Endothelial cell of umbilical vein (primary cell): Measurements from ENCODE around the gene KIF25. TPM values are rescaled to one million over a fixed set of nuclear protein-coding genes. Genes with fewer than 3 reads are reported as not detected.

Source experiments
- BruUV-seq: library from RNA; stranded (reverse); fragments of 400-500 nt; replicated peaks from 2 replicates; lab custom pipeline; 2021; lab: Mats Ljungman, UMichigan
- CTCF ChIA-PET: fragments of 300-600, 350-600 bp; sonication (Branson Sonifier 250); formaldehyde crosslinking; loops from one replicate; lab custom pipeline; 2021; ENCODE audit warnings: antibody characterized with exemption, inconsistent platforms; lab: Charles Lee
- POLR2A ChIA-PET: fragments of 300-600, 350-600 bp; sonication (Branson Sonifier 250); formaldehyde crosslinking; loops from one replicate; lab custom pipeline; 2021; ENCODE audit warnings: antibody characterized with exemption, inconsistent platforms; lab: Charles Lee
- DNase-seq: peaks from one replicate; pipeline ENCODE4 v3.0.0-alpha.2; 2011; ENCODE audit warnings: low read depth, low spot score
- FAIRE-seq: peaks from 2 replicates; lab custom pipeline; 2011; peaks lifted over from hg19 to GRCh38; lab: Jason Lieb, UNC
- H2AFZ ChIP-seq: 2 replicates; pipeline ENCODE4 v1.6.0; 2012; ENCODE audit warnings: low read depth, low read length, control low read depth, inconsistent platforms
- H3K27ac ChIP-seq: 2 replicates; pipeline ENCODE4 v1.5.1; 2011; ENCODE audit warnings: low read depth, mild to moderate bottlenecking, control low read depth, low read length, moderate library complexity; ENCODE audit not compliant: insufficient read depth
- H3K27me3 ChIP-seq, 2 experiments: 2 replicates each; pipeline versions ENCODE4 v1.6.0 to v1.6.1; 2011; ENCODE audit warnings: low read length in 2 of 2, mixed read lengths in 1 of 2; ENCODE audit not compliant: control insufficient read depth in 2 of 2, insufficient read depth in 2 of 2
- H3K36me3 ChIP-seq, 2 experiments: 2 replicates in 1 of 2; 3 replicates in 1 of 2; pipeline ENCODE4 v1.5.1; 2011; ENCODE audit warnings: low read length in 2 of 2, mild to moderate bottlenecking in 1 of 2, moderate library complexity in 1 of 2; ENCODE audit not compliant: control insufficient read depth in 2 of 2, insufficient read depth in 2 of 2; ENCODE audit errors: extremely low read depth in 1 of 2
- H3K4me1 ChIP-seq: 3 replicates; pipeline ENCODE4 v1.5.1; 2011; ENCODE audit warnings: mild to moderate bottlenecking, low read length; ENCODE audit not compliant: control insufficient read depth, insufficient read depth; ENCODE audit errors: extremely low read depth
- H3K4me2 ChIP-seq: 2 replicates; pipeline ENCODE4 v1.6.1; 2011; ENCODE audit warnings: low read length, control low read depth, mixed read lengths; ENCODE audit not compliant: insufficient read depth
- H3K4me3 ChIP-seq, 3 experiments: fragments of 200-600 bp in 1 of 3; sonication (generic), shearing (Covaris generic) in 1 of 3; replicated peaks in 1 of 3; 2 replicates each; pipeline ENCODE4 v1.5.1; 2011 to 2016; ENCODE audit warnings: control low read depth in 3 of 3, low read length in 3 of 3, mild to moderate bottlenecking in 2 of 3, inconsistent platforms in 1 of 3, low read depth in 1 of 3, moderate library complexity in 1 of 3; ENCODE audit not compliant: insufficient read depth in 1 of 3
- H3K79me2 ChIP-seq: 2 replicates; pipeline ENCODE4 v1.6.0; 2012; ENCODE audit warnings: low read length, inconsistent platforms; ENCODE audit not compliant: control insufficient read depth, insufficient read depth
- H3K9ac ChIP-seq: replicated peaks from 2 replicates; pipeline ENCODE3; 2011; ENCODE audit warnings: low read length, control low read depth; ENCODE audit not compliant: insufficient read depth; ENCODE audit errors: extremely low read depth
- H3K9me1 ChIP-seq: replicated peaks from 3 replicates; pipeline ENCODE4 v1.6.0; 2011; ENCODE audit warnings: mild to moderate bottlenecking, low read length; ENCODE audit not compliant: control insufficient read depth, insufficient read depth; ENCODE audit errors: extremely low read depth
- H3K9me3 ChIP-seq: replicated peaks from 2 replicates; pipeline ENCODE4 v1.5.1; 2012; ENCODE audit warnings: low read length, inconsistent platforms; ENCODE audit not compliant: control insufficient read depth, insufficient read depth
- H4K20me1 ChIP-seq: replicated peaks from 2 replicates; pipeline ENCODE3; 2011; ENCODE audit warnings: mild to moderate bottlenecking, low read length; ENCODE audit not compliant: control insufficient read depth, insufficient read depth; ENCODE audit errors: extremely low read depth
- EZH2 ChIP-seq: IDR thresholded peaks from 2 replicates; pipeline ENCODE4 v1.6.1; 2012; ENCODE audit warnings: borderline replicate concordance, low read depth, mild to moderate bottlenecking, moderate library complexity, low read length, inconsistent platforms; ENCODE audit not compliant: severe bottlenecking
- FOS ChIP-seq: IDR thresholded peaks from 2 replicates; pipeline ENCODE4 v1.6.1; 2011; ENCODE audit warnings: mild to moderate bottlenecking, low read length, moderate library complexity, borderline replicate concordance; ENCODE audit not compliant: insufficient read depth
- GATA2 ChIP-seq: IDR thresholded peaks from 2 replicates; pipeline ENCODE4 v1.7.0; 2011; ENCODE audit warnings: low read depth, mild to moderate bottlenecking, moderate library complexity, mixed read lengths, low read length; ENCODE audit not compliant: insufficient read length, insufficient read depth
- JUN ChIP-seq: IDR thresholded peaks from 2 replicates; pipeline ENCODE4 v1.6.1; 2011; ENCODE audit warnings: borderline replicate concordance, low read depth; ENCODE audit not compliant: insufficient read length, insufficient read depth
- MYC ChIP-seq: IDR thresholded peaks from one replicate; pipeline ENCODE4 v1.6.1; 2011; ENCODE audit warnings: mild to moderate bottlenecking, low read depth, low read length
- POLR2A ChIP-seq: IDR thresholded peaks from 2 replicates; pipeline ENCODE4 v1.6.1; 2012; ENCODE audit warnings: low read depth, mild to moderate bottlenecking, control low read depth, low read length
- POLR2AphosphoS5 ChIP-seq: IDR thresholded peaks from 2 replicates; pipeline ENCODE4 v1.6.1; 2012; ENCODE audit warnings: low read depth, mild to moderate bottlenecking, control low read depth, low read length, moderate library complexity; ENCODE audit not compliant: insufficient read depth
- dilution Hi-C: fragments of 300-500 bp; cut with MboI; formaldehyde crosslinking; loops from one replicate; pipeline ENCODE4 v1.15.0; 2019; ENCODE audit warnings: low sequenced_read_pairs; ENCODE audit not compliant: extremely low pct_ligation_motif_present
- intact Hi-C: fragments of 100-400 bp; cut with micrococcal nuclease; formaldehyde crosslinking; loops from one replicate; pipeline ENCODE4 v1.10.0; 2022
- polyA plus RNA-seq, 4 experiments: library from polyadenylated mRNA; depleted of rRNA in 3 of 4; stranded (reverse) in 3 of 4; unstranded in 1 of 4; fragments of >200 nt; gene quantifications; 2 replicates each; pipeline versions ENCODE4 v1.2.1 to v1.2.3, GENCODE V29; 2011 to 2012; ENCODE audit warnings: missing spikeins in 1 of 4
- total RNA-seq: library from RNA; stranded (reverse); gene quantifications from 2 replicates; pipeline ENCODE4 v1.2.3, GENCODE V29; 2021
- TF ChIP-seq, protein P1 (sequence below), 2 donors: IDR thresholded peaks; 1 replicate in 1 of 2; 2 replicates in 1 of 2; pipeline ENCODE4 v1.5.1; 2011; ENCODE audit warnings: low read length in 2 of 2, mild to moderate bottlenecking in 2 of 2, moderate library complexity in 2 of 2, control low read depth in 1 of 2, inconsistent platforms in 1 of 2, low read depth in 1 of 2; ENCODE audit not compliant: insufficient read depth in 1 of 2; ENCODE audit errors: extremely low read depth in 1 of 2
- TF ChIP-seq, protein P2 (sequence below): IDR thresholded peaks from 2 replicates; pipeline ENCODE4 v1.6.1; 2011; ENCODE audit not compliant: insufficient read depth, insufficient read length

The KIF25 gene
- total and polyA plus RNA-seq, 2 donors (not counting 3 experiments of a cell fraction or from before 2014, with no cell fraction given) = not detected

DNA sequence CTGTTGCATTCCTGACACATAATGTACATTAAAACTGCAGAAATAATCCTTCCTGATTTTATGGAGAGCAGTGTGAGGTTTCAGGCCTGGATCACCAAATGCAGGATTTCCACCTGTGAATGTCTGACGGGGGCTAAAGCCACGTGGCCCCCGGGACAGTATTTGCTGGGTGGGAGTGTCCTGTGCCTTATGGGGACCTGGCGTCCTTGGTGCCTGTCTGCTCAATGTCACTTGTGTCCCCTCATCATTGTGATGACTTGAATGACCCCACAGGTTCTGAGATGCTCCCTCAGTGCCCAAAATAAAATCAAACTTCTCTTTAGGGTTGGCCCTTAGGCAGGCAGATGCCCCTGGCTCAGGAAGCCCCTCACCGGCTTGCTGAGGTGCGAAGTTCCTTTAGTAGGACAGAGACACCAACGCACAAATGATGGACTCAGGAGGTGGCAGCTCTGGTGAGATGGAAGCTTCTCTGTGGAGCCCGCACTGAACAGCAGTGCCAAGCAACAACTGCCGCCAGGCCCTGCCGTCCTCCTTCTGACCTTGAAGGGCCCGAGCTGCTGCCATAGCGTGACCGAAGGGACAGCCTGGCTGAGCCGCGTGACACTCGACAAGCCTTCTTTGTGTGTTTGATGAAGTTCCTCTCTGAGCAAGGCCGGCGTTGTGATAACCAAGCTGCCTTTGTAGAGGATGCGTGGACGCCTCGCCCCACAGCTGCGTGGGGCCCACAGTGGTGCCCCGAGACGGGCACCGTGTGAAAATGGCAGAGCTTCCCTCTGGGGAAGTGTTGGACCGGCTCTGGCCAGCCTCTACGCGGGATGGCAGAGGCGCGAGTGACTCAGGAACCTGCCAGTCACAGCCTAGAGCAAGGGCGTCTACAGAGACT, 50.6 kb downstream of the KIF25 start:
- H3K79me2 ChIP-seq = no peaks in the 10 kb centered on the region
- no peaks in the 10 kb centered on the region for H4K20me1 ChIP-seq
- H3K9me1 ChIP-seq = no peaks in the 10 kb centered on the region
- no peak overlapping the region for H3K4me3 ChIP-seq
- H2AFZ ChIP-seq = no peak overlapping the region
- intact Hi-C loops (no loop called here), dilution Hi-C loops (no loop called here)
- no peak for TF ChIP-seq GATA2
- no peak for TF ChIP-seq JUN
- no peak for TF ChIP-seq POLR2A
- TF ChIP-seq, protein P1, sequence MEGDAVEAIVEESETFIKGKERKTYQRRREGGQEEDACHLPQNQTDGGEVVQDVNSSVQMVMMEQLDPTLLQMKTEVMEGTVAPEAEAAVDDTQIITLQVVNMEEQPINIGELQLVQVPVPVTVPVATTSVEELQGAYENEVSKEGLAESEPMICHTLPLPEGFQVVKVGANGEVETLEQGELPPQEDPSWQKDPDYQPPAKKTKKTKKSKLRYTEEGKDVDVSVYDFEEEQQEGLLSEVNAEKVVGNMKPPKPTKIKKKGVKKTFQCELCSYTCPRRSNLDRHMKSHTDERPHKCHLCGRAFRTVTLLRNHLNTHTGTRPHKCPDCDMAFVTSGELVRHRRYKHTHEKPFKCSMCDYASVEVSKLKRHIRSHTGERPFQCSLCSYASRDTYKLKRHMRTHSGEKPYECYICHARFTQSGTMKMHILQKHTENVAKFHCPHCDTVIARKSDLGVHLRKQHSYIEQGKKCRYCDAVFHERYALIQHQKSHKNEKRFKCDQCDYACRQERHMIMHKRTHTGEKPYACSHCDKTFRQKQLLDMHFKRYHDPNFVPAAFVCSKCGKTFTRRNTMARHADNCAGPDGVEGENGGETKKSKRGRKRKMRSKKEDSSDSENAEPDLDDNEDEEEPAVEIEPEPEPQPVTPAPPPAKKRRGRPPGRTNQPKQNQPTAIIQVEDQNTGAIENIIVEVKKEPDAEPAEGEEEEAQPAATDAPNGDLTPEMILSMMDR (IDR thresholded peaks at IDR 0.05; ENCODE audit: extremely low read depth in 1 of 2, insufficient read depth in 1 of 2, low read depth in 1 of 2, low read length in 2 of 2) = no peak
- TF ChIP-seq, protein P2, sequence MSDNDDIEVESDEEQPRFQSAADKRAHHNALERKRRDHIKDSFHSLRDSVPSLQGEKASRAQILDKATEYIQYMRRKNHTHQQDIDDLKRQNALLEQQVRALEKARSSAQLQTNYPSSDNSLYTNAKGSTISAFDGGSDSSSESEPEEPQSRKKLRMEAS = no peak
- no peak for TF ChIP-seq FOS
- no peak for TF ChIP-seq MYC
- TF ChIP-seq POLR2AphosphoS5 = no peak
- no peak for TF ChIP-seq EZH2
- FAIRE-seq = no peak
- no peak for DNase-seq
- BruUV-seq = no TSS peak
- H3K4me1 ChIP-seq = no peaks in the 10 kb centered on the region
- no peak overlapping the region for H3K27ac ChIP-seq
- CTCF ChIA-PET = no interaction called here
- POLR2A ChIA-PET = no interaction called here
- H3K4me2 ChIP-seq = no peak overlapping the region
- no peak overlapping the region for H3K9ac ChIP-seq
- no peaks in the 10 kb centered on the region for H3K9me3 ChIP-seq
- H3K36me3 ChIP-seq = no peaks in the 10 kb centered on the region
- no peaks in the 10 kb centered on the region for H3K27me3 ChIP-seq
